HG02973 (cell line): ENCODE data around the gene FKBP6.
"Not testable (repeated sequence)": the region's sequence is repeated elsewhere in the genome, so short reads cannot be mapped to it uniquely, and the experiment has no call there.

ENCODE experiments used
- ATAC-seq: cut with Tn5 transposase; IDR thresholded peaks from one replicate; pipeline ENCODE4 v1.9.1; 2021; ENCODE audit warnings: moderate library complexity; ENCODE audit not compliant: unreplicated experiment

The FKBP6 gene

GRCh38 chr7:73387908-73388414 is 60.0 kb downstream of the FKBP6 start:
- no peak for ATAC-seq

- ATAC-seq = no peak
Measured at GRCh38 chr7:73391396-73391795, 63.4 kb downstream of the FKBP6 start.

GRCh38 chr7:73394422-73394821 is 66.5 kb downstream of the FKBP6 start:
- ATAC-seq = no peak

GRCh38 chr7:73395538-73396503 is 67.9 kb downstream of the FKBP6 start:
- no peak for ATAC-seq

- no peak for ATAC-seq
Measured at GRCh38 chr7:73397521-73398281, 69.7 kb downstream of the FKBP6 start.

GRCh38 chr7:73399185-73400050 is 71.5 kb downstream of the FKBP6 start:
- ATAC-seq = not testable (repeated sequence)

- not testable (repeated sequence) for ATAC-seq
Measured at GRCh38 chr7:73404860-73405259, 76.9 kb downstream of the FKBP6 start.
